NCI-H1092 (cell line): ENCODE results near the gene AKAP3.

Source experiments
- DNase-seq: peaks from one replicate; lab custom pipeline; 2025; lab: John Stamatoyannopoulos, UW

The AKAP3 gene

DNA sequence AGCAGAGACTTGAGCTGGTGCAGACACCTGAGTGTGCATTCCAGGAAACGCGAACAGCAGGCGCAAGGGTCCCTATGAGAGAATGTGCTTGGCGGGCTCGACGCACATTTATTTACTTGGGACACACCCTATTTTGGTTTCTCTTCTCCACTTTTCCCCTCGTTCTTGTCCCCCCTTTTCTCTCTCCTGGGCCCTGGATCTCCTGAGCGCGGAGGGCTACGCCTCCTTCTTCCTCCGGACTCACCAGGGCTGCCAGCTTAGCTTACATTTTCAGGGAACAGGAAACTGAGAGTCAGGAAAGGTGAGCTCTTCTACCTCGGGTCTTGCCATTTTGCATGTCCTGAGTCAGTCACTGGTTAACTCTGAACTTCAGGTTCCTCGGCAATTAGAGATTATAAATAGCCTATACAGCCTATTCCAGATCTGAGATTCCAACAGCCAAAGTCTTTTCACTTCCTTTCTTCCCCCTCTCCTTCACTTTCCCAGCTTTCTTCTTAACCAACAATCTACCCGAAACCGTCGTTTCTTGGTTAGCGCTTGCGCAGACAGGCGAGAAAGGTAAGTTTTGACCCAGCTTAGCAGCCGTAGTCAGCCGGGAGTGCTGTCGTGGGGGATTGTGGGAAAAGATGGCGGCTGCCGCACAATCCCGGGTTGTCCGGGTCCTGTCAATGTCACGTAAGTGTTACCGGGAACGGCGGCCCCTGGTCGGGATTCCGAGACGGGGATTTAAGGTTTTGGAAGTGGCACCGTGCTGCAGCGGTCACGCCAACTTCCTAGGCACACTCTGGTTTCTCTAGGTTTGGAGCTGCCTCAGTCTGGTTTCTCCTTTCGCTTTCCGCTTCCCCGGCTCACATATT is at the start of gene AKAP3, which contains the start of gene NDUFA9:
TSS of gene AKAP3 (minus strand) at position 551 of the 857 bp plus-strand sequence. CDS start 10,855 bp downstream, outside the sequence.
TSS of gene NDUFA9 (plus strand) at position 614 of the 857 bp plus-strand sequence. CDS start at position 627, 13 bp downstream.
- DNase-seq: peak; percentile 71

DNA sequence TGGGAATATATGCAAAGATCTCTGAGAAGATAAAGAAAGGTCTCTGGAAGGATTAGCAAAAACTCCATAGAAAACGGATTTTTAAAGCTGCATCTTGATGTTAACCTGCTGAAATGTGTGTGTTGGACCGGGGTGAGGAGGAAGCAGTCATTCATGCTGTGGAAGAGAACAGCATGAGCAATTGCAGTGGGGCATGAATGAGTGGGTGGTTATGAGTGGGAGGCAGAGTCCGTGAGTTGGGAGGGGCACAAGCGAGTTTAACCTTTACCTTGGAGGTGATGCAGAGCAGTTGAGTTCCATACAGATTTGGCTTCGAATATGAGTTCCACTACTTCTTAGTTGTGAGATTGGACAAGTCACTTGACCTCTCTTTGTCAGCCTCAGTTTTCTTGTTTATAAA is 41.9 kb upstream of the AKAP3 start:
- no peak for DNase-seq

DNA sequence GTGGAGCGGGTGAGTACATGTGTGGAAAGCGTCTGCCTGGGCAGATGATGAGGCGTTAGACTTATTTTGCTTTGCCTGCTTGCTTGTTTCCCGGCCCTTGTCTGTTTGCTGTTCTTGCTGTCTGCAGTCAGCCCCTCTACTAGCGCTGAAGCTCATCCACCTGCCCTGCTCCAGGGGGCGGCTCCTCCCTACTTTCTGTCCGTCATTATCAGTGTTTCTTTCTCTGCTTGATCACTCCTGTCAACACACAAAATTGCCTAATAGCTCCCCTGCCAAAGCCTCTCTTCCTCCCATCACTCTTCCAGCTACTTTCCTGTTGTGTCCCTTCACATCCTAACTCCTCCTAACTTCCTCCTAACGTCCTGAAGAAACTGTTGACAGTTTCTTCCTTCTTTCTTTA is 36.5 kb upstream of the AKAP3 start:
- DNase-seq: no peak

DNA sequence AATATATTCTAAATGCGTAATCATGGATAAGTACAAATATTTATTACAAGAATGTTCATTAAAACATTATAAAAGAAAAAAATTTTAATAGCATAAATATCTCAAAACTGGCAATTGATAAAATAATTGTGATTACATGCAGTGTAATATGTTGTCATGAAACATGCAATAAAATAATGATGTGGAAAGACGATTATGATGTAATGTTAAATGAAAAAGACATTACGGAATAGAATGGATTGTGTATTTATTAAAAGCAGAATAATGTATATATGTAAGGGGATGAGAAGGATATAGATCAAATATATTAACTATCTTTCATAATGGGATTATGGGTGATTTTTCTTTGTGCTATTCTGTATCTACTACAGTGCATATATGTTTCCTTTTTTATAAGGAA is 32.9 kb upstream of the AKAP3 start:
- DNase-seq: no peak

DNA sequence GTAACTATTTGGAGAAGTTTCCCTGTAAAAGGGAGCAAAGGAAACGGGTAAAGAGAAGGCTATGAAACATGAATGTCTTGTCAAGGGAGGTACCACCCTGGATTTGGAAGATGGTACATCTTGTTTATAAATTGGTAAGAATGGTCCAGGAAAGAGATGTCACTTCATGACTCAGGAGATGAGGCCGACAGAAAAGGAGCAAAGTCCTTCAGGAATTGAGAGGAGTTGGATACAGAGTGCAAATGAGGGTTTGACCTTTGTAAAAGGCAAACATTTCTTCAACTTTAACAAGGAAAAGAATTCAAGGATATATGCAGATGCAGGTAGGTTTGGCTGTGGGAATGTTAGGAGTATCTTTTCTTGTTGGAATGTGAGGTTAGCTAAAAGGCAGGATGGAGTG is 30.9 kb upstream of the AKAP3 start:
- DNase-seq: no peak

- no peak for DNase-seq
Observed at GRCh38 chr12:4665236-4665635, 16.4 kb upstream of the AKAP3 start.

GRCh38 chr12:4663971-4664505 is 15.2 kb upstream of the AKAP3 start:
- DNase-seq: no peak

GRCh38 chr12:4653691-4654090 is 4.8 kb upstream of the AKAP3 start:
- no peak for DNase-seq

GRCh38 chr12:4653257-4653656 is 4.4 kb upstream of the AKAP3 start:
- no peak for DNase-seq

- no peak for DNase-seq
Observed at GRCh38 chr12:4649358-4649661, 459 bp upstream of the AKAP3 start.

GRCh38 chr12:4648104-4648500 is 749 bp downstream of the AKAP3 start:
- no peak for DNase-seq

DNA sequence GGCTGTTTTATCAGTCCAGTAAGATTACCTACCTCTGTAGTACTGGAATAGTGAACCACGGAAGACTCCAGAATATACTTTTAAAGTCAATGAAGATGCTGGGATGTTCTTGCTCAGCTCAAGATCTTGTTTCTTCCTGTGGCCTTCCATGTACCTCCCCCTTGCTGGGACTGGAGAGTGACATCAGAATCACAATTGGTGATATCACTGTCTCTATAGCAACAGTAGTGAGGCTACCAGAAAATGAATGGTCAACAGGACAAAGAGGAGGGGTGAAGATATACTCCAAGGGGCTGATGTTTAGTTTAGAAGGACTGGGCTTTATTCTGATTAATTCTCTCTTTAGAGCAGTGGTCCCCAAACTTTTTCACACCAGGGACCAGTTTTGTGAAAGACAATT is 3.8 kb downstream of the AKAP3 start:
- DNase-seq: no peak

DNA sequence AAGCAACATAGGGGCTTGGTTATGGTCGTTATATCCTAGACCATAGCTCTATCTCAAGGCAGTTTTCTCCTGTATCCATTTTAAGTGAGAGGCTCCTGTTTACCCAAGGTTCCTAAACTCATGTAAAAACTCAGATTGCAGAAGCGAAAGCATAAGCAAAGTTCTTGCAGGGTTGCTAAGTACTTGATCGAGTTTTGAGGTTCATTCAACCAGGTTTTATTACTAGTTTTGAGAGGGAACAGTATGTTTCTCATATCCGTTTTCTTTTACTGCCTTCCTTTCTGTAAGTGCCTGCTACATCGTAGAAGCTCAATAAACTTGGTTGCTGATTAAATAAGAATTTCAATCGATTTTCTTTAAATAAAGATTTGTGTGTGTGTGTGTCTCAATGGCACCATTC is 5.1 kb downstream of the AKAP3 start:
- DNase-seq: no peak

DNA sequence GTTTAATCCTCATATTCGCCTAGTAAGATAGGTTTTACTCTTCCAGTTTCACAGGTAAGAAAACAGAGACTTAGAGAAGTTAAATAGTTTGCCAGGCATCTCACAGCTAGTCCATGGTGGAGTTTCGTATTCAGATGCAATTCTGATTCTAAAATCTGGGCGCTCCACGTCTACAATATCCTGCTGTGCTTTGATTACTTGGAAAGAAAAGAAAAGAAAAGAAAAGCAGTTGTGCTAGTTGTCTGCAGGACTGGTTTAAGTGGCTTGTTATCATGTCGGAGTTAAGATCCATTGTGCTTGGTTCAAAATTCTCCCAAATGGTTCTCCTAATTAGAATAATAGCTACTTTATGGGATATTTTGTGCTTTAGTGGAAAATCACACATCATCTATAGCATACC is 18.6 kb downstream of the AKAP3 start:
- no peak for DNase-seq

DNA sequence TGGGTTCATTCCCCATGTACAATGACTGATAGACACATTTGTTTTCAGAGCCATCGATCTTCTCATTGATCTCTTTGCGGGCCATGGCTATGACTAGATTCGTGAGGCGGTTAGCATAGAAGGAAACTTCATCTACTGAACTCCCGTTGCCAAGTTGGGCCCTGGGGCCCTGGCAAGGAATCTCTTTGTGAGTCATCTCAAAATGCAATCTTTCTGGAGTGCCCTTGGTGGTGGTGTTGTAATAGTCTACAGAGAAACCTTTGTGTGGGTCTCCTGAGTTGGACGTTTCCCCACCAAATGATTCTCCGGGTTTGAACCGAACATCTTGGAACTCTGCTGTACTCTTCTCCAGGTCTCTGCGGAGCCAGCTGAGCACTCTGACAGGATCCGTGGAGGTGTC is 20.4 kb downstream of the AKAP3 start:
- DNase-seq: no peak

GRCh38 chr12:4626543-4626942 is 22.3 kb downstream of the AKAP3 start:
- no peak for DNase-seq

GRCh38 chr12:4621511-4621910 is 27.3 kb downstream of the AKAP3 start:
- no peak for DNase-seq

DNA sequence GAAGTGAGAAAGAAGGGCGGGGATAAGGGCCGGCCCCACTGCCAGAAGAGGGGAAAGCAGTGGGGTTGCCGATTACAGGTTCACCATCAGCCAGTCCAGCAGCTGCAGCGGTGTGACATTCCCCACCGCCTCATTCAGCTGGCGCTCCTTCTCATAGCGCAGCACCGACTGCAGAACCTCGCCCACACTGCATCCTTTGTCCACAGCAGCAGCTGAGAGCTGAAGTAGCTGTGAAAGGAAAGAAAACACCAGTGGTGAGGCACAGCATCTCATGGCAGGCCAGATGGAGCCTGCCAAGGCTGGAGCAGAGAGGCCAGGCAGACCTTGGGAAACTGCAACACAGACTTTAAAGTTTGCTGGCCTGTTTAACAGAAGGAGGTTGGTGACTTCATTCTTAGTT is 33.2 kb downstream of the AKAP3 start:
- DNase-seq: no peak

- no peak for DNase-seq
Observed at GRCh38 chr12:4610481-4610880, 38.4 kb downstream of the AKAP3 start.

DNA sequence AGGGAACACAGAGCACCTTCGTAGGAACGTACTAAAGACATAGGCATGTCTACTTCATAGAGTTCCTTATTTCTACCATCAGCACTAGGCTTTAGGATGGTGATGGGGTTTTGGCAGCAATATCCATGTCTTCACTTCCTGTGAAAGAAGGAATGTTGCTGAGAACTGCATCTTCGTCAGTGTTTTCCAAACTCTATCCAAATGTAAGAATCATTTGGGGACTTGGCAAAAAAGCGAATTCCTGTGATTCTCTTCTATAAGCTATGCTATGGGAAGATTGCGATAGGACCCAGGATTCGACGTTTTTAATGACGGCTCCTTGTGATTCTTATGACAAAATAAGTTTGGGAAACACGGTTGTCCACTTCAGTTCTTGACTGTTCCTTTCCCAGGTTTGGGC is 39.8 kb downstream of the AKAP3 start:
- DNase-seq: no peak

GRCh38 chr12:4607056-4607455 is 41.8 kb downstream of the AKAP3 start:
- DNase-seq: no peak

- peak; percentile 4 for DNase-seq
Observed at GRCh38 chr12:4604684-4605193, 44.1 kb downstream of the AKAP3 start.

DNA sequence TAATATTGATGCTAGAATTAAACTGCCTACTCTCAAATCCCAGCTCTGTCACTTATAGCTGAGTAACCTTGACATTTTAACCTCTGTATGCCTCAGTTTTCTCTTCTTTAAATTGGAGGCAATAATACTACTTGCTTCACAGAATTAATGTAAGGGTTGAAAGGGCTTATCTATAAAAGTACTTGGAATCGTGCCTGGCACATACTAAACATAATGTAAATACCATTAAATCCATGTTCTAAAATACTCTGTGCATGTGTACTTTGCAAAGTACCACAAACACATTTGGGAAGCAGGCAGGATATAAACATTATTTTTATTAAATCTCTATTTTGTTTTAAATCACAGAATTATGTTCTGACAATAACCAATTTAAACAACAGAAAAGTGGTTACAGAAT is 44.9 kb downstream of the AKAP3 start:
- DNase-seq: no peak

DNA sequence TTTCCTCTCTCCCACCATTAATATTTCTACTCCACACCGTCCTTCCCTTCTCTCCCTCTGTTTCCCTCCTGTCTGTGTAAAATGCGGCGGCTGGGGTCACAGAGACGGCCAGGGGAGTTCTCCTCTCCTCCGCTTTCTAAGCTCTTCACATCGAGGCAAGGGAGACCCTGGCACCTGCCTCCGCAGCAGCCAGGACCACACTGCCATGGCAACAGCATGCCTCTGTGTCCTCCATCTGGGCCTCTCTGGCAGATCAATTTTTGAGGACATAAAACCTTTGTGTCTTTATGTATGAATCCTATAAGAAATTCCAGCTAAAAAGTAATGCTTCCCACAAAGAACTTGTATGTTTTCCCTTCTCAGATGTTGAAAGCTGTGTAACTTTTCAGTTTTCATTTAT is 45.4 kb downstream of the AKAP3 start:
- DNase-seq: no peak
